Mesenchymal stem cell (in vitro differentiated cells and primary cell): ENCODE results near the gene EGFR.

ENCODE experiments used
- DNase-seq: peaks from one replicate; pipeline ENCODE4 v3.0.0-alpha.2; 2013
- H2AFZ ChIP-seq: one replicate; pipeline ENCODE4 v1.6.1; 2013; ENCODE audit warnings: low read depth, mild to moderate bottlenecking, control low read depth, inconsistent platforms, low read length, moderate library complexity
- H2AK5ac ChIP-seq: 2 replicates; pipeline ENCODE4 v1.6.1; 2013; ENCODE audit warnings: low read length, moderate library complexity, mild to moderate bottlenecking, inconsistent platforms; ENCODE audit not compliant: severe bottlenecking
- H2BK120ac ChIP-seq: one replicate; pipeline ENCODE4 v1.6.1; 2013; ENCODE audit warnings: low read depth, mild to moderate bottlenecking, inconsistent platforms, low read length, moderate library complexity
- H2BK12ac ChIP-seq, 2 experiments: one replicate each; pipeline ENCODE4 v1.6.1; 2013; ENCODE audit warnings: inconsistent platforms in 2 of 2, low read length in 2 of 2, mild to moderate bottlenecking in 2 of 2, moderate library complexity in 2 of 2, control low read depth in 1 of 2
- H2BK15ac ChIP-seq: one replicate; pipeline ENCODE4 v1.6.1; 2013; ENCODE audit warnings: mild to moderate bottlenecking, low read depth, inconsistent platforms; ENCODE audit not compliant: poor library complexity, severe bottlenecking
- H2BK5ac ChIP-seq: 2 replicates; pipeline ENCODE4 v1.6.1; 2013; ENCODE audit warnings: low read depth, mild to moderate bottlenecking, low read length, control low read depth, inconsistent platforms; ENCODE audit not compliant: poor library complexity, severe bottlenecking
- H3K14ac ChIP-seq, 2 experiments: one replicate each; pipeline ENCODE4 v1.6.1; 2013; ENCODE audit warnings: inconsistent platforms in 2 of 2, low read length in 2 of 2, control low read depth in 1 of 2, mild to moderate bottlenecking in 1 of 2, moderate library complexity in 1 of 2
- H3K18ac ChIP-seq, 2 experiments: one replicate each; pipeline ENCODE4 v1.6.1; 2013; ENCODE audit warnings: inconsistent platforms in 2 of 2, low read length in 2 of 2, control low read depth in 1 of 2, low read depth in 1 of 2, mild to moderate bottlenecking in 1 of 2
- H3K23ac ChIP-seq, 2 experiments: one replicate each; pipeline ENCODE4 v1.6.1; 2013; ENCODE audit warnings: inconsistent platforms in 2 of 2, low read length in 2 of 2, mild to moderate bottlenecking in 2 of 2, moderate library complexity in 2 of 2, control low read depth in 1 of 2
- H3K27ac ChIP-seq: 2 replicates; pipeline ENCODE4 v1.5.1; 2013; ENCODE audit warnings: mild to moderate bottlenecking, moderate library complexity, low read length, control low read depth, inconsistent platforms; ENCODE audit not compliant: poor library complexity, severe bottlenecking
- H3K27me3 ChIP-seq, 2 experiments: 2 replicates each; pipeline versions ENCODE4 v1.6.1 to v1.7.0; 2013; ENCODE audit warnings: low read length in 2 of 2, mild to moderate bottlenecking in 2 of 2, moderate library complexity in 2 of 2, control low read depth in 1 of 2, inconsistent platforms in 1 of 2; ENCODE audit not compliant: control insufficient read depth in 1 of 2, insufficient read depth in 1 of 2
- H3K36me3 ChIP-seq, 2 experiments: 2 replicates each; pipeline versions ENCODE4 v1.6.1 to v1.7.0; 2013; ENCODE audit warnings: low read length in 2 of 2, control low read depth in 1 of 2, inconsistent platforms in 1 of 2, low read depth in 1 of 2, mild to moderate bottlenecking in 1 of 2; ENCODE audit not compliant: insufficient read depth in 2 of 2, control insufficient read depth in 1 of 2
- H3K4ac ChIP-seq, 2 experiments: one replicate each; pipeline ENCODE4 v1.6.1; 2013; ENCODE audit warnings: inconsistent platforms in 2 of 2, low read length in 2 of 2, mild to moderate bottlenecking in 2 of 2, moderate library complexity in 2 of 2, control low read depth in 1 of 2, low read depth in 1 of 2
- H3K4me1 ChIP-seq: 2 replicates; pipeline ENCODE4 v1.6.1; 2013; ENCODE audit warnings: low read depth, low read length, control low read depth; ENCODE audit not compliant: control insufficient read depth, insufficient read depth
- H3K4me2 ChIP-seq: 2 replicates; pipeline ENCODE4 v1.6.1; 2013; ENCODE audit warnings: low read length, mild to moderate bottlenecking, inconsistent platforms; ENCODE audit not compliant: poor library complexity, severe bottlenecking
- H3K4me3 ChIP-seq, 2 experiments: 2 replicates each; pipeline versions ENCODE4 v1.5.1 to v1.7.0; 2013; ENCODE audit warnings: low read length in 2 of 2, mild to moderate bottlenecking in 2 of 2, control low read depth in 1 of 2, low read depth in 1 of 2; ENCODE audit not compliant: insufficient read depth in 1 of 2
- H3K79me1 ChIP-seq: replicated peaks from 2 replicates; pipeline ENCODE4 v1.6.1; 2013; ENCODE audit warnings: mild to moderate bottlenecking, control low read depth, low read length, inconsistent platforms; ENCODE audit not compliant: poor library complexity, severe bottlenecking
- H3K9ac ChIP-seq: 2 replicates; pipeline ENCODE4 v1.7.0; 2013; ENCODE audit warnings: mild to moderate bottlenecking, low read length, moderate library complexity
- H3K9me3 ChIP-seq: 2 replicates; pipeline ENCODE4 v1.7.0; 2013; ENCODE audit warnings: mild to moderate bottlenecking, low read length; ENCODE audit not compliant: control insufficient read depth
- H4K8ac ChIP-seq: one replicate; pipeline ENCODE4 v1.6.1; 2013; ENCODE audit warnings: inconsistent platforms, mild to moderate bottlenecking, low read length, moderate library complexity
- H4K91ac ChIP-seq: one replicate; pipeline ENCODE4 v1.6.1; 2013; ENCODE audit warnings: mild to moderate bottlenecking, low read length, inconsistent platforms
- WGBS: methylation state at CpG from one replicate; pipeline ENCODE4 v1.1.7; 2013; ENCODE audit warnings: mixed read lengths; 5-methylcytosine and 5-hydroxymethylcytosine counted together

EGFR gene

GRCh38 chr7:55158541-55159382, 139.9 kb downstream of the EGFR start:
- Histone ChIP-seq H3K79me1 (peaks cover 13% of the 10 kb centered on the region), H2BK15ac (no peak overlapping the region), H3K18ac (no peak overlapping the region), H4K8ac (no peak overlapping the region), H3K14ac (no peak overlapping the region), H3K4me1 (peaks cover 9% of the 10 kb centered on the region), H2AK5ac (no peak overlapping the region), H3K9me3 (no peaks in the 10 kb centered on the region), H3K27me3 (no peaks in the 10 kb centered on the region), H3K4me2 (no peak overlapping the region), H2AFZ (no peak overlapping the region), H3K36me3 (peaks cover 58 to 99% of the 10 kb centered on the region in 2 experiments), H4K91ac (no peak overlapping the region), H3K4me3 (no peak overlapping the region), H2BK120ac (no peak overlapping the region), H3K23ac (no peak overlapping the region), H2BK12ac (no peak overlapping the region), H3K27ac (no peak overlapping the region), H2BK5ac (no peak overlapping the region), H3K9ac (no peak overlapping the region), H3K4ac (no peak overlapping the region)
- DNase-seq: no peak
- WGBS: 90% methylated on average over 8 of the region's 10 CpGs

GRCh38 chr7:55160539-55160938, 141.7 kb downstream of the EGFR start:
- H3K27ac ChIP-seq: no peak overlapping the region
- no peak overlapping the region for H3K4me2 ChIP-seq
- H3K4ac ChIP-seq: no peak overlapping the region
- H3K27me3 ChIP-seq: no peaks in the 10 kb centered on the region
- H2BK5ac ChIP-seq: no peak overlapping the region
- H4K91ac ChIP-seq: no peak overlapping the region
- H3K4me3 ChIP-seq: no peak overlapping the region
- WGBS: 65% methylated on average over 4 of the region's 4 CpGs
- DNase-seq: peak; percentile 74
- no peaks in the 10 kb centered on the region for H3K9me3 ChIP-seq
- H2AK5ac ChIP-seq: no peak overlapping the region
- peaks cover 17% of the 10 kb centered on the region for H3K79me1 ChIP-seq
- H3K36me3 ChIP-seq: peaks cover 55 to 100% of the 10 kb centered on the region in 2 experiments
- no peak overlapping the region for H2AFZ ChIP-seq
- H3K4me1 ChIP-seq: peaks cover 11% of the 10 kb centered on the region
- peak overlapping the region; percentile 56 for H4K8ac ChIP-seq
- no peak overlapping the region for H2BK120ac ChIP-seq
- no peak overlapping the region for H3K14ac ChIP-seq
- H3K23ac ChIP-seq: no peak overlapping the region
- H3K9ac ChIP-seq: peak overlapping the region; percentile 23
- no peak overlapping the region for H3K18ac ChIP-seq
- no peak overlapping the region for H2BK12ac ChIP-seq
- H2BK15ac ChIP-seq: no peak overlapping the region

GRCh38 chr7:55161154-55161687, 142.4 kb downstream of the EGFR start:
- Histone ChIP-seq H3K14ac (no peak overlapping the region), H3K27ac (no peak overlapping the region), H3K4me3 (no peak overlapping the region), H2BK5ac (no peak overlapping the region), H3K9me3 (no peaks in the 10 kb centered on the region), H3K23ac (peak overlapping the region in 1 of 2 experiments; percentile 46), H2BK15ac (peak overlapping the region; percentile 8), H4K8ac (no peak overlapping the region), H3K9ac (no peak overlapping the region), H2AFZ (no peak overlapping the region), H4K91ac (peak overlapping the region; percentile 23), H3K36me3 (peaks cover 53 to 100% of the 10 kb centered on the region in 2 experiments), H3K4me1 (peaks cover 8% of the 10 kb centered on the region), H3K79me1 (peaks cover 18% of the 10 kb centered on the region), H2AK5ac (no peak overlapping the region), H3K27me3 (no peaks in the 10 kb centered on the region), H3K18ac (no peak overlapping the region), H3K4me2 (no peak overlapping the region), H2BK12ac (peak overlapping the region in 1 of 2 experiments; percentile 29), H2BK120ac (no peak overlapping the region), H3K4ac (no peak overlapping the region)
- DNase-seq: no peak
- WGBS: 96% methylated on average over 16 of the region's 16 CpGs

- peaks cover 54 to 99% of the 10 kb centered on the region in 2 experiments for H3K36me3 ChIP-seq
- no peak overlapping the region for H3K9ac ChIP-seq
- DNase-seq: no peak
- peaks cover 8% of the 10 kb centered on the region for H3K4me1 ChIP-seq
- no peaks in the 10 kb centered on the region for H3K9me3 ChIP-seq
- no peak overlapping the region for H4K91ac ChIP-seq
- H3K14ac ChIP-seq: no peak overlapping the region
- no peak overlapping the region for H2BK5ac ChIP-seq
- H2AK5ac ChIP-seq: no peak overlapping the region
- H3K23ac ChIP-seq: no peak overlapping the region
- no peak overlapping the region for H3K27ac ChIP-seq
- no peak overlapping the region for H2BK15ac ChIP-seq
- no peak overlapping the region for H4K8ac ChIP-seq
- H3K18ac ChIP-seq: no peak overlapping the region
- H3K27me3 ChIP-seq: no peaks in the 10 kb centered on the region
- no peak overlapping the region for H2BK120ac ChIP-seq
- no peak overlapping the region for H2AFZ ChIP-seq
- no peak overlapping the region for H3K4me2 ChIP-seq
- H3K4ac ChIP-seq: no peak overlapping the region
- WGBS: 94% methylated on average over 3 of the region's 3 CpGs
- no peak overlapping the region for H2BK12ac ChIP-seq
- no peak overlapping the region for H3K4me3 ChIP-seq
- peaks cover 22% of the 10 kb centered on the region for H3K79me1 ChIP-seq
These were observed 143.7 kb downstream of the EGFR start for GRCh38 chr7:55162476-55162875.
